Endothelial cell of hepatic sinusoid (primary cell): ENCODE measurements around the gene TBC1D9.
"Not testable (repeated sequence)": the region's sequence is repeated elsewhere in the genome, so short reads cannot be mapped to it uniquely, and the experiment has no call there.

Experiments
- in situ Hi-C: cut with HindIII; loops from 2 replicates; pipeline ENCODE4 v1.10.0; 2017; ENCODE audit warnings: low sequenced_read_pairs

TBC1D9 gene

GRCh38 chr4:140754918-140755773, 1.0 kb downstream of the TBC1D9 start:
- in situ Hi-C loops, result loop anchor here (5.0 kb wide), 1 partner anchor 78 kb away; no protein-coding TSS in a partner anchor

- in situ Hi-C loops, result no loop called here
Measured at GRCh38 chr4:140753329-140753728, 2.9 kb downstream of the TBC1D9 start.

GRCh38 chr4:140752291-140753068, 3.7 kb downstream of the TBC1D9 start:
- in situ Hi-C loops, result no loop called here

- in situ Hi-C loops, result no loop called here
Measured at GRCh38 chr4:140750470-140750869, 5.7 kb downstream of the TBC1D9 start.

- in situ Hi-C loops, result no loop called here
Measured at GRCh38 chr4:140748171-140748570, 8.0 kb downstream of the TBC1D9 start.

- in situ Hi-C loops, result not testable (repeated sequence)
Measured at GRCh38 chr4:140746546-140746945, 9.6 kb downstream of the TBC1D9 start.

- in situ Hi-C loops, result no loop called here
Measured at GRCh38 chr4:140744421-140744820, 11.8 kb downstream of the TBC1D9 start.

- in situ Hi-C loops, result no loop called here
Measured at GRCh38 chr4:140743194-140743931, 12.8 kb downstream of the TBC1D9 start.

GRCh38 chr4:140742838-140743193, 13.4 kb downstream of the TBC1D9 start:
- in situ Hi-C loops, result no loop called here

GRCh38 chr4:140740906-140741670, 15.1 kb downstream of the TBC1D9 start:
- in situ Hi-C loops, result no loop called here

- in situ Hi-C loops, result no loop called here
Measured at GRCh38 chr4:140740422-140740821, 15.8 kb downstream of the TBC1D9 start.

- in situ Hi-C loops, result no loop called here
Measured at GRCh38 chr4:140739971-140740370, 16.2 kb downstream of the TBC1D9 start.

GRCh38 chr4:140738139-140738538, 18.0 kb downstream of the TBC1D9 start:
- in situ Hi-C loops, result no loop called here

- in situ Hi-C loops, result no loop called here
Measured at GRCh38 chr4:140736669-140737343, 19.4 kb downstream of the TBC1D9 start.

- in situ Hi-C loops, result no loop called here
Measured at GRCh38 chr4:140735779-140736391, 20.3 kb downstream of the TBC1D9 start.

- in situ Hi-C loops, result no loop called here
Measured at GRCh38 chr4:140735317-140735716, 20.9 kb downstream of the TBC1D9 start.

- in situ Hi-C loops, result no loop called here
Measured at GRCh38 chr4:140732780-140733179, 23.4 kb downstream of the TBC1D9 start.

GRCh38 chr4:140729344-140730049, 26.7 kb downstream of the TBC1D9 start:
- in situ Hi-C loops, result no loop called here
